A549 (cell line): ENCODE measurements around the gene LY6G5B.

ENCODE experiments used
- BHLHE40 ChIP-seq: IDR thresholded peaks from 2 replicates; pipeline ENCODE4 v1.6.1; 2012; ENCODE audit warnings: low read depth, low read length, inconsistent platforms
- CBX2 ChIP-seq: fragments of 200-600 bp; sonication (generic); IDR thresholded peaks from 2 replicates; pipeline ENCODE4 v1.6.1; 2016; ENCODE audit warnings: low read depth, mild to moderate bottlenecking, borderline replicate concordance
- CBX8 ChIP-seq: fragments of 200-600 bp; sonication (generic); IDR thresholded peaks from 2 replicates; pipeline ENCODE4 v1.6.1; 2016
- CHD4 ChIP-seq: fragments of 200-600 bp; sonication (generic); IDR thresholded peaks from 2 replicates; pipeline ENCODE4 v1.6.1; 2016; ENCODE audit warnings: antibody characterized with exemption, mild to moderate bottlenecking, borderline replicate concordance
- CTCF ChIP-seq: fragments of >200 bp; sonication (Bioruptor Twin); formaldehyde crosslinking; IDR thresholded peaks from 3 replicates; pipeline ENCODE4 v1.5.1; 2016
- MAFK ChIP-seq: fragments of 450-650 bp; IDR thresholded peaks from 2 replicates; pipeline ENCODE4 v1.6.1; 2014; ENCODE audit not compliant: partially characterized antibody
- NPAS2 ChIP-seq: fragments of 250-450 bp; sonication (Bioruptor Pico); IDR thresholded peaks from 2 replicates; pipeline ENCODE4 v1.8.0; 2022; ENCODE audit warnings: mild to moderate bottlenecking, moderate library complexity, borderline replicate concordance
- NR3C1 ChIP-seq: fragments of >200 bp; sonication (Bioruptor Twin); formaldehyde crosslinking; IDR thresholded peaks from 3 replicates; pipeline ENCODE4 v1.6.1; 2017
- RFX5 ChIP-seq: fragments of 450-650 bp; IDR thresholded peaks from 2 replicates; pipeline ENCODE4 v1.7.1; 2014; ENCODE audit warnings: antibody characterized with exemption, mild to moderate bottlenecking, moderate library complexity
- USF2 ChIP-seq: fragments of 450-650 bp; IDR thresholded peaks from 2 replicates; pipeline ENCODE4 v1.6.1; 2014; ENCODE audit warnings: antibody characterized with exemption
- TF ChIP-seq, protein P1 (sequence below): fragments of 200-600 bp; sonication (generic); IDR thresholded peaks from 2 replicates; pipeline ENCODE4 v1.6.1; 2016; ENCODE audit warnings: antibody characterized with exemption, mild to moderate bottlenecking, moderate library complexity

DNA sequence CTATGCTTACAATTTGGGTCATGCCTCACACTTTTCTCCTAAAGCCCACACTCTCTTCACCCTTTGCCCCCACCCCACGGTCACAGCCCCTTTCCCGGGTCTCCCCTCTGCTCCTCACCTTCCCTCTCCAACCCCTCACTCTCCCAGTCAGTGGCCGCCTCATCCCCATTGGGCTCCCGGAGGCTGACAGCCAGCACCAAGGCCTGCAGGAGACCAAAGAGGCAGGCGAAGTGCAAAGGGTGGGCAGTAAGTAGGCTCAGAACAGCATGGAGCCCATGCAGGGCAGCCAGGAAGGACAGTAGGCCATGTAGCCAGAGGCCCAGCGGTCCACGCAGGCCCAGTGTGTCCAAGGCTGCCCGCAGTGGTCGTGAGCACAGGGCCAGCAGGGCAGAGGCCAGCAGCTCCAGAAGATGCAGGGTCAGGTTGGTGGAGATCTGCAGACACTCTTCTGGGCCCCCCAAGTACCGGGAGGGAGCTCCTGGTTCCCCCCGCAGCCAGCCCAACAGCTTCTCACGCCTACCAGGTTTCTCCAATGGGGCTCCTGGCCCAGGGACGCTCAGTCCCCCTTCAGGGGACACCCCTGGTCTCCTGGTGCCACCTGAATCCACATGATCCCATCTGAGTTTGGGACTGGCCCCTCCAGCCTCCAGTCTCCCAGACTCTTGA lies 10.7 kb upstream of the LY6G5B start:
- TF ChIP-seq CTCF = no peak
- TF ChIP-seq RFX5 = no peak
- TF ChIP-seq NR3C1 = no peak
- TF ChIP-seq, protein P1, sequence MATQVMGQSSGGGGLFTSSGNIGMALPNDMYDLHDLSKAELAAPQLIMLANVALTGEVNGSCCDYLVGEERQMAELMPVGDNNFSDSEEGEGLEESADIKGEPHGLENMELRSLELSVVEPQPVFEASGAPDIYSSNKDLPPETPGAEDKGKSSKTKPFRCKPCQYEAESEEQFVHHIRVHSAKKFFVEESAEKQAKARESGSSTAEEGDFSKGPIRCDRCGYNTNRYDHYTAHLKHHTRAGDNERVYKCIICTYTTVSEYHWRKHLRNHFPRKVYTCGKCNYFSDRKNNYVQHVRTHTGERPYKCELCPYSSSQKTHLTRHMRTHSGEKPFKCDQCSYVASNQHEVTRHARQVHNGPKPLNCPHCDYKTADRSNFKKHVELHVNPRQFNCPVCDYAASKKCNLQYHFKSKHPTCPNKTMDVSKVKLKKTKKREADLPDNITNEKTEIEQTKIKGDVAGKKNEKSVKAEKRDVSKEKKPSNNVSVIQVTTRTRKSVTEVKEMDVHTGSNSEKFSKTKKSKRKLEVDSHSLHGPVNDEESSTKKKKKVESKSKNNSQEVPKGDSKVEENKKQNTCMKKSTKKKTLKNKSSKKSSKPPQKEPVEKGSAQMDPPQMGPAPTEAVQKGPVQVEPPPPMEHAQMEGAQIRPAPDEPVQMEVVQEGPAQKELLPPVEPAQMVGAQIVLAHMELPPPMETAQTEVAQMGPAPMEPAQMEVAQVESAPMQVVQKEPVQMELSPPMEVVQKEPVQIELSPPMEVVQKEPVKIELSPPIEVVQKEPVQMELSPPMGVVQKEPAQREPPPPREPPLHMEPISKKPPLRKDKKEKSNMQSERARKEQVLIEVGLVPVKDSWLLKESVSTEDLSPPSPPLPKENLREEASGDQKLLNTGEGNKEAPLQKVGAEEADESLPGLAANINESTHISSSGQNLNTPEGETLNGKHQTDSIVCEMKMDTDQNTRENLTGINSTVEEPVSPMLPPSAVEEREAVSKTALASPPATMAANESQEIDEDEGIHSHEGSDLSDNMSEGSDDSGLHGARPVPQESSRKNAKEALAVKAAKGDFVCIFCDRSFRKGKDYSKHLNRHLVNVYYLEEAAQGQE = no peak
- no peak for TF ChIP-seq NPAS2 (CRISPR knock-in tag)
- no peak for TF ChIP-seq BHLHE40
- no peak for TF ChIP-seq CHD4
- no peak for TF ChIP-seq USF2
- no peak for TF ChIP-seq MAFK
- no peak for TF ChIP-seq CBX8
- no peak for TF ChIP-seq CBX2
